Measurements from ENCODE around the gene SLC39A2.
A peak's percentile ranks its signal among the peaks of the same experiment; 100 is the strongest.

DNA sequence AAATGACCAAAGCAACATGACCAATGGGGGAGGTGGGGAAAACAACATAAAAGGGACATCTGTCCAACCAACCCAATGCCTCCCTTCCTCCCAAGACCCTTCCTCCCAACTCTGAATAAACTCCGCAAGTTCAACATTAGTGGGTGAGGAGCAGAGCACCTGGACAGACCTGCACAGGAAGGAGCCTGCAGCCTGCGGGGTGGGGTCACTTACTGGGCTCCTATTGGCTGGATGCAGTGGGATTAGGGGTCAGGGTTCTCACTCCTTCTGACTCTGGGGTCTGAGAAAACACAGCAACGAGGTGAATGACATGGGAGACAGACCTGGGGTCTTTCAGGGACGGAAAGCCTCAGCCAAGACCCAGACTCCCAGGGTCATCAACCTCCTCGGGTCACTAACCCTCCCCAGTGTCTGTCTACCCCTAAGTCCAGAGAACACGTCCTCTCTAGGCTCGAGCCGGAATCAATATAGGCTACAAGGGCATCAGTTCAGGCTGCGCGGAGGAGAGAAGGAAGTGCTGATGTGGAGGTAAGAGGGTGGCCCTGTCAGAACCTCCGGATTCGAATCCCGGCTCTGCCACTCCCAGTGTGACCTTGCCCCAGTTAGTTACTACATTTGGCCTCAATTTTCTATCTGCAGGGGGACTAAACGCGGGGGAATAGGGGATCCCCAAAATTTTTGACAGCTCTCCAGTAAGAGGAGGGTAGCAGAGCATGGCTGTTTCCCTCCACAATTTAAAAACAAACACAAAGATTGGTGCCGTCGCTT lies 24.9 kb downstream of the SLC39A2 start:
- TF ChIP-seq CTCF (conservative IDR thresholded peaks at IDR 0.05 in 1 of 2, IDR thresholded peaks at IDR 0.05 in 1 of 2; ENCODE audit: extremely low read depth in 1 of 2, insufficient read depth in 1 of 2, low read depth in 1 of 2, low read length in 2 of 2) (no peak), EZH2 (IDR thresholded peaks at IDR 0.05; ENCODE audit: borderline replicate concordance, low read length) (peak; percentile 53)
